ENCODE measurements around the gene EGFLAM. TPM values are rescaled to one million over a fixed set of nuclear protein-coding genes. Genes with fewer than 3 reads are reported as not detected.

Gene EGFLAM
- total RNA-seq, 1 experiment from 2014 or later, result 0.33 TPM

GRCh38 chr5:38452201-38452600, 193.8 kb downstream of the EGFLAM start:
- H3K9ac ChIP-seq (ENCODE audit: extremely low read depth, insufficient read length, low read length), result no peak overlapping the region
- no peaks in the 10 kb centered on the region for H3K23me2 ChIP-seq (ENCODE audit: insufficient read length, low read depth, low read length, poor library complexity, severe bottlenecking)
- H2BK15ac ChIP-seq (ENCODE audit: low read depth, low read length), result no peak overlapping the region
- no peak overlapping the region for H3K23ac ChIP-seq (ENCODE audit: insufficient read length, low read depth, low read length)
- Mint-ChIP-seq H3K9me3 (no peaks in the 10 kb centered on the region; a peak in 1 of 5 replicates), H3K27ac (no peak overlapping the region), H3K27me3 (ENCODE audit: low read depth) (peaks cover 2% of the 10 kb centered on the region; the same call in 1 of the 2 replicates), H3K36me3 (ENCODE audit: insufficient read depth in 1 of 3, low read depth in 3 of 3) (no peaks in the 10 kb centered on the region), H3K4me1 (no peaks in the 10 kb centered on the region), H3K4me3 (no peak overlapping the region)
- no peak overlapping the region for H3K56ac ChIP-seq (ENCODE audit: insufficient read length, low read depth, low read length)
- H3K27ac ChIP-seq (ENCODE audit: insufficient read length, low read depth, low read length), result no peak overlapping the region
- no peak overlapping the region for H2AFZ ChIP-seq (ENCODE audit: low read length)
- H2AK5ac ChIP-seq (ENCODE audit: insufficient read length, low read length), result no peak overlapping the region
- no peak overlapping the region for H4K8ac ChIP-seq (replicated peaks; ENCODE audit: insufficient read length, low read depth, low read length)
- H4K20me1 ChIP-seq (ENCODE audit: control insufficient read depth, insufficient read depth, insufficient read length), result no peaks in the 10 kb centered on the region
- H3K79me1 ChIP-seq (ENCODE audit: insufficient read depth, low read depth, low read length, poor library complexity, severe bottlenecking), result no peaks in the 10 kb centered on the region
- TF ChIP-seq, protein P1, sequence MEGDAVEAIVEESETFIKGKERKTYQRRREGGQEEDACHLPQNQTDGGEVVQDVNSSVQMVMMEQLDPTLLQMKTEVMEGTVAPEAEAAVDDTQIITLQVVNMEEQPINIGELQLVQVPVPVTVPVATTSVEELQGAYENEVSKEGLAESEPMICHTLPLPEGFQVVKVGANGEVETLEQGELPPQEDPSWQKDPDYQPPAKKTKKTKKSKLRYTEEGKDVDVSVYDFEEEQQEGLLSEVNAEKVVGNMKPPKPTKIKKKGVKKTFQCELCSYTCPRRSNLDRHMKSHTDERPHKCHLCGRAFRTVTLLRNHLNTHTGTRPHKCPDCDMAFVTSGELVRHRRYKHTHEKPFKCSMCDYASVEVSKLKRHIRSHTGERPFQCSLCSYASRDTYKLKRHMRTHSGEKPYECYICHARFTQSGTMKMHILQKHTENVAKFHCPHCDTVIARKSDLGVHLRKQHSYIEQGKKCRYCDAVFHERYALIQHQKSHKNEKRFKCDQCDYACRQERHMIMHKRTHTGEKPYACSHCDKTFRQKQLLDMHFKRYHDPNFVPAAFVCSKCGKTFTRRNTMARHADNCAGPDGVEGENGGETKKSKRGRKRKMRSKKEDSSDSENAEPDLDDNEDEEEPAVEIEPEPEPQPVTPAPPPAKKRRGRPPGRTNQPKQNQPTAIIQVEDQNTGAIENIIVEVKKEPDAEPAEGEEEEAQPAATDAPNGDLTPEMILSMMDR (conservative IDR thresholded peaks at IDR 0.05), result no peak
- no peaks in the 10 kb centered on the region for H3K79me2 ChIP-seq (ENCODE audit: insufficient read depth, low read length)
- H4K5ac ChIP-seq (ENCODE audit: insufficient read length, low read depth, low read length), result no peak overlapping the region
- H3T11ph ChIP-seq (ENCODE audit: low read length), result no peak overlapping the region
- no peak overlapping the region for H2BK20ac ChIP-seq (ENCODE audit: low read depth, low read length, poor library complexity, severe bottlenecking)
- H3K4me1 ChIP-seq (ENCODE audit: insufficient read depth, low read length), result no peaks in the 10 kb centered on the region
- H2BK12ac ChIP-seq (ENCODE audit: insufficient read length, low read depth, low read length), result no peak overlapping the region
- H4K91ac ChIP-seq (ENCODE audit: insufficient read length, low read depth, low read length), result no peak overlapping the region
- no peak for DNase-seq
- H3K9me3 ChIP-seq (ENCODE audit: control insufficient read depth, low read depth, low read length), result no peaks in the 10 kb centered on the region
- H3K4me2 ChIP-seq (ENCODE audit: insufficient read depth, insufficient read length, low read length), result no peak overlapping the region
- no peak overlapping the region for H3K18ac ChIP-seq (ENCODE audit: insufficient read length, low read depth, low read length)
- no CpG with 5 or more reads among the region's 4 CpGs for WGBS (ENCODE audit: extremely low coverage, insufficient read length, low lambda C conversion rate)
- no peak overlapping the region for H2BK5ac ChIP-seq (ENCODE audit: insufficient read length, low read length)
- H3K14ac ChIP-seq (ENCODE audit: insufficient read depth, low read length), result no peak overlapping the region
- H3K4ac ChIP-seq (ENCODE audit: low read depth, low read length), result no peak overlapping the region
- no peaks in the 10 kb centered on the region for H3K27me3 ChIP-seq (ENCODE audit: insufficient read depth, low read length)
- no peak overlapping the region for H2BK120ac ChIP-seq (ENCODE audit: low read depth, low read length, poor library complexity, severe bottlenecking)
